HG03354 (cell line): ENCODE measurements around the gene VAV2.

ENCODE experiments used
- ATAC-seq: cut with Tn5 transposase; IDR thresholded peaks from one replicate; pipeline ENCODE4 v1.9.1; 2021; ENCODE audit warnings: mild to moderate bottlenecking; ENCODE audit not compliant: unreplicated experiment, poor library complexity, severe bottlenecking

Gene VAV2

DNA sequence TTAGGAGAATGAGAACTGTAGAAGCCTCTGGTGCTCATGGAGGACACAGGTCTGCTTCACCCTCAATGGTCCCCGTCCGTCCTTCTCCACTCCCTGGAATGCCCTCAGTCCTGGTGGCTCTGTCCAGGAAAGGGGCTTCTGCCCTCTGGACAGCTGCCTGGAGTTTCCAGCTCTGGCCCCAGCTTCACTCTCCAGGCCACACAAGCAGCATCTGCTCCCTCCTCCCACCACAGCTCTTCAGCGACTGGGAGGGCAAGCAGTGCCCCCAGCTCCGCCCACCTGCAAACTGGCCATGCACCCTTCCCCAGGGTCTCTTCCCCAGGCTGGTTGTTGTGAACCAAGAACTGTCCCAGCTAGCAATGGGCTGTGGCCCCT is 258.7 kb downstream of the VAV2 start:
- ATAC-seq = no peak

GRCh38 chr9:133732639-133733408 is 259.3 kb downstream of the VAV2 start:
- ATAC-seq = no peak

- no peak for ATAC-seq
Observed at GRCh38 chr9:133731876-133732638, 260.1 kb downstream of the VAV2 start.

DNA sequence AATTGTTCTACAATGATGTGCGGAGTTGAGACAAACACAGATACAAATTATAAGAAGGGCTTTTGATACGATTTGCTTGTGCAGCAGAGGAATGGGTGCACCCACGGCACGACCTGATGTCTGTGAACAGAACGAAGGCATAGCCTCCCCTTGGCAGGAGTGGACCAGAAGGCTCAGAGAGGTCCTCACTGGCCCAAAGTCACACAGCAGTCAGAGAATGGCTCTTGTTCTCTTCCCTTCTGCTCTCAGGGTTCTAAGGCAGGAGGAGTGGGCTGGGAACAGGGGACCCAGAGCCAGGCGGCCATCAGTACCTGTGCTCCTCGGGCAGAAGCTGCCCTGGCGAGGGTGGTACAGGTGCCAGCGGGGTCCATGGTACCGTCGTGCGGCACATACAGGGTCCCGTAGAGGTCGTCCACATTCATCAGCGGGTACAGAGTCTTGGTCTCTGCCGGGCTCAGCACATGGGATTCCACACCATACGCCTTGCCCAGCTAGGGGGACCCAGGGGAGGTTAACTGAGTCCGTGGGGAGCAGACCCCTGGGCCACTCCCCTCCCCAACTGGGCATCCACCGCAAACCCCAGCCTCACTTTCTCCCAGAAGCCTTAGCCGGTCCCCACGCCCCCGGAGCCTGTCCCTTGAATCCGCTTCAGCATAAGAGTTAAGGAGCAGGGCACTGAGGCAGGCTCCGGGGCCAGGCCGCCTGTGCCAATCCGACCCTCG is 261.0 kb downstream of the VAV2 start:
- no peak for ATAC-seq

DNA sequence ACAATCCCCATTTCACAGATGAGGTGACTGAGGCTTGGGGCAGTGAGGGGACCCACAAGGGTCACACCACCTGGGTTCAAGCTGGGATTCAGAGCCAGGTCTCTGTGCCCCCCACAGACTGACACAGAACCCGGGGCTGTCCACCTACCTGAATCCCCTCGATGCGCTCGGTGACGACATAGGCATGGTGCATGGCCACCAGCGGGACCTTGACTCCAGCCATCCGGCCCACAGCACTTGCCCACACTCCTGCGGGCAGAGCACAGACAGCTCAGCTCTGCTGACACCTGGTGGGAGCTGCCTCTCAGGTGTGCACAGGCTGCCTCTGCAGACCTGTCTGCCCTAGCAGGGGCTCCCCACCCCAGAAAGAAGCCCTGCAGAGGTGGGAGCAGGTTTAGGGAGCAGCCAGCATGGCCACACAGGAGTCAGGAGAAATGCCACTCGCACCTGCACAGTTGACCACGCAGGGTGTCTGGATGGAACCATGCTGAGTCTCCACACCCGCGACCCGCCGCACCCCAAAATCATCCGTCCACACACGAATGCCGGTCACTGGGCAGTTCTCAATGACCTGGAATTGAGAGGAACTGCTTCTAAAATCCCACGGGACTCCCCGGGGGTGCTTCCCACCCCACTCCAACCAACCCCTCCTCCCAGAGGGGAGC is 262.4 kb downstream of the VAV2 start:
- no peak for ATAC-seq

DNA sequence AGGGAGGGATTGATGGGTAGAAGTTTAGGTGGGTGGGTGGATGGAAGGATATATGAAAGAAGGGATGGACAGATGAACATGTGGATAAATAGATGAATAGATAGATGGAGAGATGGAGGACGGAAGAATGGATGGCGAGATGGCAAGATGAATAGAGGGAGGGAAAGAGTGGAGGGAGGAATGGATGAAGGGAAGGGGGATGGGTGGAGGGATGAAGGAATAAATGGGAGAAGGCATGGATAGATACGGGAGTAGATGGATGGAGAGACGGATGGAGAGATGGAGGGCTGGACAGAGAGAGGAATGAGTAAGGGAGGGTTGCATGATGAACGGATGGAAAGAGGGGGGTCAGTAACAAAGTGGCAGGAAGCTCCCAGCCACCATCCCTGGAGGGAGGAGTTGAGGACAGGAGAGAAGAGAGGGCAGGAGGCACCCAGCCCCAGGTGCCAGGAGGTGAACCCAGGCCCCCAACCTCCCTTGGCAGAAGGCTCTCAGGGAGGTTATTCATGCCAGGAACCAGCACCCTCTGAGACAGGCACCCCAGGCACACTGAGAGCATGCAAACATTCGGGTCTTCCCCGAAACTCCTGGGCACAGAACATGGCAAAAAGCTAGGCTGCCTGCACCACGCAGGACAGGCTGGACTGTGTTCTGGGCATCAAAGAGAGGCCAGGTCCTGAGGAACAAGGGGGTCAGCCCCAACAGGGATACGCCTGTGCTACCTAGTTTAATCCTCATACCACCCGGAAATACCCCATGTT is 263.1 kb downstream of the VAV2 start:
- ATAC-seq = no peak

DNA sequence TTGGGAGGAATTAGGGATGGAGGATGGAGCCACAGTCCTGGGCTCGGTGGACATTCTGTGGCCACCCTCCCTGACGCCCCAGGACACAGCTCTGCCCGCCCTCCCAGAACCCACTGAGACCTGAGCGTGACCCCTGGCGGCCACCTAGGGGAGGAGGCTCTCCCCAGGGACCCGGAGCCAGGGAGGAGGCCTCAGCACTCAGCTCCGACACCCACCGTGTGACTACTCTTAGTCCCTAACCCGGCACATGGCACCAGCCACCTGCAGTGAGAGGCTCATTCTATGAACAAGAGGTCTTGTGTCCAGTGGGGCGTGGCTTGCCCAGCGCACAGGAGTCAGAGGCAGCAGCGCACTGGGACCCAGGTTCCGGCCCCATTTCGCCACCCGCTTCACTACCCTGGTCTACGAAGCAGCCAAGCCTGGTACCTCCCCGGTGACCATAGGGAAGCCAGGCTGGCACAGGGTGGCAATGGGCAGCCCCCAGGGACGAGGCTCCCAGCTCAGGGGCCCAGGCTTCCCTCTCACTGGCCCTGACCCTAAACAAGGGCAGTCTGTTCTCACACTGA is 264.2 kb downstream of the VAV2 start:
- ATAC-seq = no peak

- no peak for ATAC-seq
Observed at GRCh38 chr9:133727277-133727875, 264.7 kb downstream of the VAV2 start.

DNA sequence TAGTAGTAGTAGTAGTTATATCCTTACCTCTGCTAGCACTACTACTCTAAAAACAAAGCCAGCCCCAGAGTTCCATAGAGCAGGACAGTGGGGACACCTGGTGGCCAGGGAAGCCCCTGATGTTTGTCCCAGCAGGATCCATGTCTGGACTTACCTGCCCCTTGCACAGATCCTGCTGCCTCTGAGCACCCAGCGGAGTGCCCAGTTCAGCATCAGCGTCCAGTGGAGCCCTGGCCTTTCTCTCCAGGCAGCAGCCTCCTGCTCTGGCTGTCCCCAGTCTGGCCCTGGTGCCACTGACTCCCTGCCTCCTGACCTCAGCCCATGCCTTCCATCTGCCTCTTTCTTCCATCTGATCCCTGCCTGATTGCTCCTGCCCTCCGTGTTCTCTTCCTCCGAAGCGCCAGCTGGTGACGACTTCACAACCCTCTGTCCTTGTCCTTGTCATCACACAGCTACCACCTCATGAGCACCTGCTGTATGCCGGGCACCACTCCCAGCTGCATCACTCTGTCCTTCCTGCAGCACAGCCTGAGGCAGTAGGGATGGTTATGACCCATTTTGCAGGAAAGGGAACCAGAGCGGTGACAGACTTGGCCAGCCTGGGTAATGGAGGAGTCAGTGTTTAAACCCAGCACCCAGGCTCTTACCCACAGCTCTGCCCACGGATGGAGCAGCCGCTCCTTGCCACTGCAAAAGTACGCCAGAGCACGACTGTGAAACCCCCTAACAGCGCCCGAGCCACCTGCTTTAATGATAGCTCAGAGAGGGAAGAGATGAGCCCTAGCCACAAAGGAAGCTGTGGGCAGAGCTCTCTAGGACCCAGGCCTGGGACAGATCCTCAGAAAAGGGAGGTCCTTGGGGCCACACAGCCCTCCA is 265.5 kb downstream of the VAV2 start:
- ATAC-seq = no peak

DNA sequence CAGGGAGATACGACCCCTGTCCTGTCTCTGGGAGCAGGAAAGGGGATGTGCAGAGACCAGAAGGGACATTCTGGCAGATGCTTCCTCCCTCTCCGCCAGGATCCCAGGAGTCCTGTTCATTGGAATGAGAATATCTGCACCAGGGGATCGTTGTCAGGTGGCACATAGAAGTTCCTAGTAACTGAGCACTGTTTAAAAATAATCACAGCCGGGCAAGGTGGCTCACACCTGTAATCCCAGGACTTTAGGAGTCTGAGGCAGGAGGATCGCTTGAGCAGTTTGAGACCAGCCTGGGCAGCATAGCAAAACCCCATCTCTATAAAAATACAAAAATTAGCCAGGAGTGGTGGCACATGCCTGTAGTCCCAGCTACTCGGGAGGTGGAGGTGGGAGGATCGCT is 266.2 kb downstream of the VAV2 start:
- ATAC-seq = no peak

DNA sequence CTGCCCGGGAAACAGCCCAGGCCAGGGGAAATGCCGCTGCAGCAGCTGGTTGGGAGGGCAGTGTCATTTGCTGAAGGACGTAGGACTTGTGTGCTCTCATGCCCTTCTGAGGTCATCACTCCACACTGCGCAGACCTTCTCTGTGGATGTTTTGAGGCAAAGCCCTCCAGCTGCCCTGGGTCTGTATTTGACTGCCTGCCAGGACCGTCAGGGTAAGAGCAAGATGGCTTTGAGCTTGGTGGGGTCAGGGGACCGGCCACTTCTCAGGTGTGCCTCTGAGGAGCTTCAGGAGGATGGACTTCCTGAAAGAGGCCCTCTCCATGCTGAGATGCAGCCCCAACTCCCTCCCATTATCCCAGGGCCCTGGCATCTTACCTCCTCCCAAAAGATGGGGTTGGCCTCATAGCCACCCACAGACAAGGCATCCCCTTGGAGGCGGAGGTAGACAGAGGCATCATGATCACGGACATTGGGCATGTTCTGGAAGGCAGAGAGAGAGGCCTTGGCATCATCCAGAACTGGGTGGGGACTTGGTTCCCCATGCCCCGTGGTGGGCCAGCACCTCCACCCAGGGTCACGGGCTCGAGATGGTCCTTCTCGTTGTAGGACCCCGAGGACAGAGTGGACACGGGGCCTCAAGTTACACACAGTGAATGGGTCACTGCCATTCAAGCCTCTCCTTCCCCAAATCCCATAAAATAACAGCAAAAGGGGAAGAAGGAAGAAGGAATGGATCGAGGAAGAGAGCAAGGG is 273.4 kb downstream of the VAV2 start:
- ATAC-seq = no peak

- no peak for ATAC-seq
Observed at GRCh38 chr9:133717113-133718031, 274.8 kb downstream of the VAV2 start.

GRCh38 chr9:133716564-133717112 is 275.5 kb downstream of the VAV2 start:
- no peak for ATAC-seq

- ATAC-seq = no peak
Observed at GRCh38 chr9:133715866-133716563, 276.1 kb downstream of the VAV2 start.

DNA sequence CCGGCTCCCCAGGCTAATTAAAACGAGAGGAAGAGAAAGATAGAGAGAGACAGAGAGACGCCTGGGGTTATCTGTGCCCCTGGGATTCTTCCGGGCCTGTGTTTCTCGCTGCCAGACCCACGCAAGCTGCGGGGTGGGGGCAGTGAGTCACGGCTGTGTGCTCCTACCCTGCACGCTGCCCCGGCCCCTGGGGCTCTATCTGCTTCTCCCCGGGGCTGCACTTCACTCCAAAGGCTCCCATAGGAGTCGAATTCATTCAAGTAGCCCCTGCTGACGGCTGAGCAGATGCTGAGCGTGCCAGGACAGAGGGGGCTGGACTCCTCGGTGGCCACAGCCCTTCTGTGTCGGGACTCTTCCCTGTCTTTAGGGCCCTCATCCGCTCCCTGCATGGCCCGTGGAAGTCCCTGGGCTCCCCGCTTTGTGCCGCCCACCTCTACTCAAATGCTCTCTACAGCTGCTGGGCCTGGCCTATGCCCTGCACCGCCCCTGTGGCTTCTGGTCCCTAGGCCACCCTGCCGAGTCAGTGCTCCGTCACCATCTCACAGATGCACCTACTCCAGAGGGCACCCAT is 276.7 kb downstream of the VAV2 start:
- no peak for ATAC-seq
